A549 (cell line): ENCODE results near the gene LRRC3.

Experiments
- EP300 ChIP-seq, 2 experiments: fragments of >200 bp; sonication (Bioruptor Twin); formaldehyde crosslinking; IDR thresholded peaks; 2 replicates in 1 of 2; 3 replicates in 1 of 2; pipeline ENCODE4 v1.6.1; 2016 to 2017
- HDAC2 ChIP-seq: fragments of 200-600 bp; sonication (generic); IDR thresholded peaks from 2 replicates; pipeline ENCODE4 v1.6.1; 2016
- NFE2L2 ChIP-seq: fragments of 150-350 bp; conservative IDR thresholded peaks from 2 replicates; pipeline ENCODE4 v1.6.1; 2014; ENCODE audit warnings: low read length
- POLR2A ChIP-seq: IDR thresholded peaks from 2 replicates; pipeline ENCODE4 v1.6.1; 2012; ENCODE audit warnings: mild to moderate bottlenecking, low read length
- RAD21 ChIP-seq, 2 experiments: fragments of >200 bp in 1 of 2; sonication (Bioruptor Twin) in 1 of 2; formaldehyde crosslinking in 1 of 2; IDR thresholded peaks in 1 of 2; conservative IDR thresholded peaks in 1 of 2; 2 replicates in 1 of 2; 3 replicates in 1 of 2; pipeline ENCODE4 v1.6.1; 2012 to 2018; ENCODE audit warnings: inconsistent platforms in 1 of 2
- RFX5 ChIP-seq: fragments of 450-650 bp; IDR thresholded peaks from 2 replicates; pipeline ENCODE4 v1.7.1; 2014; ENCODE audit warnings: antibody characterized with exemption, mild to moderate bottlenecking, moderate library complexity
- ZFP36 ChIP-seq: fragments of 450-650 bp; IDR thresholded peaks from 2 replicates; pipeline ENCODE4 v1.6.1; 2014; ENCODE audit warnings: borderline replicate concordance; ENCODE audit not compliant: partially characterized antibody
- ZSCAN20 ChIP-seq: fragments of 250-450 bp; sonication (Bioruptor Pico); IDR thresholded peaks from 2 replicates; pipeline ENCODE4 v1.8.0; 2022; ENCODE audit warnings: mild to moderate bottlenecking, moderate library complexity
- TF ChIP-seq, protein P1 (sequence below): fragments of >200 bp; sonication (Bioruptor Twin); formaldehyde crosslinking; IDR thresholded peaks from 3 replicates; pipeline ENCODE4 v1.5.1; 2016

DNA sequence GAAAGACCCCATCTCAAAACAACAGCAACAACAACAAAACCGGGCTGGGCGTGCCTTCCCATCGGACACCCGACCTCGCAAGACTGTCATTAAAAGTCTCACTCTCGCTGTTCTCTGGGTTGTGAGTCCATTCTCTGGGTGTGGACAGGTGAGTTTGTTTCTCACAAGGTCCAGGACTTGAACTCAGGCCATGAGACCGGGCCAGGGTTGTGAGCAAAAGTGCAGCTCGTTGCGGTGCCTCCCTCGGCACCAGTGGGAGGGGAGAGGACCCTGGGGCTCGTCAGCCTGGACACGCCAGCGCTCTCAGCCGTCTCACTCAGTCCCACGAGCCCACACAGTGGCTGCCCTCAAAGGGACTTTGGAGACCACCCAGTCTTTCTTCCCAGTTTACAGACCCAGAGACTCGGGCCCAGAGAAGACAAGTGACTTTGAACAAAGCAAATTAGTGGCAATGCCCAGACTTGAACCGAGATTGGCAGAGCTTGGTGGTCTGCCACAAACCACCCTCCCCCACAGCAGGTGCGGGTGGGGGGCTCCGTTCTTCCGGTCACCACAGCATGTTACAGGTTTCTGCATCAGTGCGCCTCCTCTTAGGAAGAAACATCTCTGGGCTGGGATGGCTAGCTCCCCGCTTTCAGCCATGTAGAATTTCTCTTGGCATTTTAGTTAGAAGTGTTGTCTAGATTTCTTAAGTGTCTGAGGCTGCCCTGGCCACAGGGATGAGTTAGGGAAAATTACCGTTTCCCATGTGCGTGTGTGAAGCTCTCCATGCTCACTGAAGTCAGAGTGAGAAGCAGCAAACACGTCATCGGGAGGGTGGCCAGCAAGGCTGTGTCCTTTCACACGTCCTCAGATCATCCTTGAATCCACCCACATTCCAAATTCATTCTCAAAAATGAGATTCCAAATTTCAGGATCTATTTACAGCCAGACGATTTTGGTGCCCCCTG lies 28.3 kb downstream of the LRRC3 start:
- no peak for TF ChIP-seq POLR2A
- no peak for TF ChIP-seq HDAC2
- no peak for TF ChIP-seq NFE2L2
- TF ChIP-seq ZFP36: no peak
- TF ChIP-seq, protein P1, sequence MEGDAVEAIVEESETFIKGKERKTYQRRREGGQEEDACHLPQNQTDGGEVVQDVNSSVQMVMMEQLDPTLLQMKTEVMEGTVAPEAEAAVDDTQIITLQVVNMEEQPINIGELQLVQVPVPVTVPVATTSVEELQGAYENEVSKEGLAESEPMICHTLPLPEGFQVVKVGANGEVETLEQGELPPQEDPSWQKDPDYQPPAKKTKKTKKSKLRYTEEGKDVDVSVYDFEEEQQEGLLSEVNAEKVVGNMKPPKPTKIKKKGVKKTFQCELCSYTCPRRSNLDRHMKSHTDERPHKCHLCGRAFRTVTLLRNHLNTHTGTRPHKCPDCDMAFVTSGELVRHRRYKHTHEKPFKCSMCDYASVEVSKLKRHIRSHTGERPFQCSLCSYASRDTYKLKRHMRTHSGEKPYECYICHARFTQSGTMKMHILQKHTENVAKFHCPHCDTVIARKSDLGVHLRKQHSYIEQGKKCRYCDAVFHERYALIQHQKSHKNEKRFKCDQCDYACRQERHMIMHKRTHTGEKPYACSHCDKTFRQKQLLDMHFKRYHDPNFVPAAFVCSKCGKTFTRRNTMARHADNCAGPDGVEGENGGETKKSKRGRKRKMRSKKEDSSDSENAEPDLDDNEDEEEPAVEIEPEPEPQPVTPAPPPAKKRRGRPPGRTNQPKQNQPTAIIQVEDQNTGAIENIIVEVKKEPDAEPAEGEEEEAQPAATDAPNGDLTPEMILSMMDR: no peak
- TF ChIP-seq RAD21 (conservative IDR thresholded peaks at IDR 0.05 in 1 of 2, IDR thresholded peaks at IDR 0.05 in 1 of 2): no peak
- no peak for TF ChIP-seq RFX5
- no peak for TF ChIP-seq EP300 (IDR thresholded peaks at IDR 0.05)
- no peak for TF ChIP-seq ZSCAN20 (CRISPR knock-in tag)
